GM12878 (cell line): ENCODE results near the gene ZNF662. TPM values are rescaled to one million over a fixed set of nuclear protein-coding genes. Genes with fewer than 3 reads are reported as not detected.
"Not testable (repeated sequence)": the region's sequence is repeated elsewhere in the genome, so short reads cannot be mapped to it uniquely, and the experiment has no call there.

Experiments used
- ATAC-seq: fragments of 200-7000 bp; cut with Tn5 transposase; 3 replicates; pipeline ENCODE4 v1.9.1; 2020; ENCODE audit warnings: mild to moderate bottlenecking, moderate library complexity
- BruUV-seq: library from RNA; stranded (reverse); fragments of 400-500 nt; replicated peaks from 2 replicates; lab custom pipeline; 2021; lab: Mats Ljungman, UMichigan
- CTCF ChIA-PET: fragments of 300-600 bp; sonication (Branson Sonifier 250); formaldehyde crosslinking; extraction: SDS; loops from one replicate; lab custom pipeline; 2021; ENCODE audit warnings: inconsistent platforms; lab: Yijun Ruan, JAX
- POLR2A ChIA-PET: fragments of 350-600 bp; formaldehyde crosslinking; extraction: SDS; loops from one replicate; lab custom pipeline; 2021; ENCODE audit warnings: inconsistent platforms; lab: Charles Lee
- RAD21 ChIA-PET: fragments of 300-600 bp; sonication (Branson Sonifier 250); formaldehyde crosslinking; loops from one replicate; lab custom pipeline; 2023; ENCODE audit warnings: antibody characterized with exemption; ENCODE audit not compliant: unreplicated experiment; lab: Charles Lee
- SMC1A ChIA-PET: fragments of 300-600 bp; sonication (Branson Sonifier 250); formaldehyde crosslinking; loops from one replicate; lab custom pipeline; 2023; ENCODE audit not compliant: unreplicated experiment, uncharacterized antibody; lab: Charles Lee
- DNase-seq: peaks from one replicate; pipeline ENCODE4 v3.0.0-alpha.2; 2011; ENCODE audit warnings: low read depth, low spot score
- FAIRE-seq: peaks from 3 replicates; lab custom pipeline; 2011; peaks lifted over from hg19 to GRCh38; lab: Jason Lieb, UNC
- H2AFZ ChIP-seq: 2 replicates; pipeline ENCODE4 v1.6.0; 2011; ENCODE audit warnings: low read depth, low read length, control low read depth; ENCODE audit not compliant: control insufficient read depth
- H3K27ac ChIP-seq: 2 replicates; pipeline ENCODE4 v1.5.1; 2011; ENCODE audit warnings: control low read depth; ENCODE audit not compliant: control insufficient read depth, insufficient read depth
- H3K27me3 ChIP-seq, 2 experiments: replicated peaks in 1 of 2; 2 replicates each; pipeline versions ENCODE4 v1.6.0 to v1.6.1; 2011; ENCODE audit warnings: low read length in 1 of 2; ENCODE audit not compliant: control insufficient read depth in 2 of 2, insufficient read depth in 2 of 2
- H3K36me3 ChIP-seq, 2 experiments: 2 replicates each; pipeline ENCODE4 v1.5.1; 2011; ENCODE audit warnings: low read length in 1 of 2; ENCODE audit not compliant: control insufficient read depth in 2 of 2, insufficient read depth in 2 of 2
- H3K4me1 ChIP-seq: 2 replicates; pipeline ENCODE4 v1.6.1; 2011; ENCODE audit warnings: mild to moderate bottlenecking, low read length, moderate library complexity, mixed read lengths; ENCODE audit not compliant: control insufficient read depth, insufficient read depth
- H3K4me2 ChIP-seq: 2 replicates; pipeline ENCODE4 v1.6.0; 2011; ENCODE audit warnings: control low read depth; ENCODE audit not compliant: control insufficient read depth, insufficient read depth
- H3K4me3 ChIP-seq: fragments of 200-600 bp; sonication (generic); 2 replicates; pipeline ENCODE4 v1.5.1; 2016
- H3K79me2 ChIP-seq: 2 replicates; pipeline ENCODE4 v1.6.0; 2011; ENCODE audit warnings: low read length; ENCODE audit not compliant: control insufficient read depth, insufficient read depth
- H3K9ac ChIP-seq: 2 replicates; pipeline ENCODE4 v1.8.0; 2011; ENCODE audit warnings: low read length, control low read depth, mixed read lengths; ENCODE audit not compliant: control insufficient read depth, insufficient read depth
- H3K9me3 ChIP-seq: replicated peaks from 3 replicates; pipeline ENCODE4 v1.5.1; 2011; ENCODE audit warnings: mild to moderate bottlenecking, low read length; ENCODE audit not compliant: control insufficient read depth, insufficient read depth
- H4K20me1 ChIP-seq: 2 replicates; pipeline ENCODE4 v1.6.0; 2011; ENCODE audit not compliant: control insufficient read depth, insufficient read depth
- BACH1 ChIP-seq: fragments of 450-650 bp; IDR thresholded peaks from 2 replicates; pipeline ENCODE4 v1.6.1; 2017; ENCODE audit warnings: mild to moderate bottlenecking, borderline replicate concordance
- CBFB ChIP-seq: IDR thresholded peaks from 2 replicates; pipeline ENCODE4 v1.6.1; 2016; ENCODE audit warnings: antibody characterized with exemption, low read depth
- CEBPB ChIP-seq, 2 experiments: fragments of 150-350 bp in 1 of 2; IDR thresholded peaks; 2 replicates each; pipeline ENCODE4 v1.6.1; 2012 to 2014; ENCODE audit warnings: low read depth in 2 of 2, low read length in 2 of 2, borderline replicate concordance in 1 of 2, inconsistent platforms in 1 of 2
- DPF2 ChIP-seq: fragments of 450-650 bp; IDR thresholded peaks from 2 replicates; pipeline ENCODE4 v1.6.1; 2017; ENCODE audit warnings: mild to moderate bottlenecking
- EP300 ChIP-seq, 2 experiments: fragments of 150-350 bp in 1 of 2; IDR thresholded peaks; 2 replicates each; pipeline ENCODE4 v1.6.1; 2011 to 2012; ENCODE audit warnings: low read depth in 2 of 2, low read length in 2 of 2, borderline replicate concordance in 1 of 2, improper control_type of control experiment in 1 of 2, inconsistent platforms in 1 of 2; ENCODE audit not compliant: control insufficient read depth in 1 of 2
- SIN3A ChIP-seq: IDR thresholded peaks from 2 replicates; pipeline ENCODE4 v1.6.1; 2012; ENCODE audit warnings: low read depth, low read length, improper control_type of control experiment
- SMC3 ChIP-seq: IDR thresholded peaks from 2 replicates; pipeline ENCODE4 v1.6.1; 2011; ENCODE audit warnings: low read length, improper control_type of control experiment, borderline replicate concordance
- WGBS: methylation state at CpG from one replicate; pipeline ENCODE4 v1.1.6; 2016; ENCODE audit warnings: low lambda C conversion rate; ENCODE audit not compliant: insufficient replicate concordance, insufficient coverage; ENCODE audit errors: missing lambda C conversion rate; 5-methylcytosine and 5-hydroxymethylcytosine counted together
- in situ Hi-C: fragments of 300-500 bp; cut with MboI; formaldehyde crosslinking; loops from 9 replicates; pipeline ENCODE4 v1.14.3; 2018; ENCODE audit warnings: mixed read lengths
- intact Hi-C: fragments of 100-400 bp; cut with micrococcal nuclease; formaldehyde crosslinking; loops from one replicate; pipeline ENCODE4 v1.14.2; 2022; ENCODE audit not compliant: unreplicated experiment
- polyA plus RNA-seq, 11 experiments: library from polyadenylated mRNA; depleted of rRNA in 4 of 11; unstranded in 6 of 11; stranded (reverse) in 5 of 11; fragments of >200 nt; fragmentation: Nextera tagmentation in 4 of 11; fragmentation: Illumina TruSeq in 1 of 11; extraction: Ambion mirVana in 4 of 11; extraction: Trizol in 1 of 11; gene quantifications; 1 replicate in 1 of 11; 2 replicates in 10 of 11; pipeline versions ENCODE4 v1.2.1 to v1.2.3, GENCODE V29; 2011 to 2016; ENCODE audit warnings: inconsistent platforms in 2 of 11, missing spikeins in 2 of 11, low read depth in 1 of 11
- total RNA-seq, 4 experiments: library from RNA; depleted of rRNA in 3 of 4; stranded (reverse); fragments of >200 nt in 3 of 4; fragmentation: Illumina TruSeq in 1 of 4; extraction: Trizol in 1 of 4; gene quantifications; 2 replicates each; pipeline versions ENCODE4 v1.2.1 to v1.2.3, GENCODE V29; 2013 to 2021
- TF ChIP-seq, protein P1 (sequence below): IDR thresholded peaks from 2 replicates; pipeline ENCODE4 v1.6.1; 2011; ENCODE audit warnings: low read depth, mild to moderate bottlenecking, low read length, moderate library complexity, borderline replicate concordance; ENCODE audit errors: extremely low read depth
- TF ChIP-seq, protein P2 (sequence below), 3 experiments: IDR thresholded peaks in 2 of 3; conservative IDR thresholded peaks in 1 of 3; 2 replicates each; pipeline ENCODE4 v1.5.1; 2011; ENCODE audit warnings: low read depth in 3 of 3, low read length in 3 of 3, mild to moderate bottlenecking in 3 of 3, control low read depth in 2 of 3, moderate library complexity in 2 of 3, inconsistent platforms in 1 of 3, mixed read lengths in 1 of 3; ENCODE audit not compliant: control insufficient read depth in 2 of 3, insufficient read depth in 1 of 3; ENCODE audit errors: extremely low read depth in 1 of 3

ZNF662 gene
- total and polyA plus RNA-seq, 10 of the 15 experiments (the other 5 are each of a cell fraction or from before 2014, with no cell fraction given), result not detected

DNA sequence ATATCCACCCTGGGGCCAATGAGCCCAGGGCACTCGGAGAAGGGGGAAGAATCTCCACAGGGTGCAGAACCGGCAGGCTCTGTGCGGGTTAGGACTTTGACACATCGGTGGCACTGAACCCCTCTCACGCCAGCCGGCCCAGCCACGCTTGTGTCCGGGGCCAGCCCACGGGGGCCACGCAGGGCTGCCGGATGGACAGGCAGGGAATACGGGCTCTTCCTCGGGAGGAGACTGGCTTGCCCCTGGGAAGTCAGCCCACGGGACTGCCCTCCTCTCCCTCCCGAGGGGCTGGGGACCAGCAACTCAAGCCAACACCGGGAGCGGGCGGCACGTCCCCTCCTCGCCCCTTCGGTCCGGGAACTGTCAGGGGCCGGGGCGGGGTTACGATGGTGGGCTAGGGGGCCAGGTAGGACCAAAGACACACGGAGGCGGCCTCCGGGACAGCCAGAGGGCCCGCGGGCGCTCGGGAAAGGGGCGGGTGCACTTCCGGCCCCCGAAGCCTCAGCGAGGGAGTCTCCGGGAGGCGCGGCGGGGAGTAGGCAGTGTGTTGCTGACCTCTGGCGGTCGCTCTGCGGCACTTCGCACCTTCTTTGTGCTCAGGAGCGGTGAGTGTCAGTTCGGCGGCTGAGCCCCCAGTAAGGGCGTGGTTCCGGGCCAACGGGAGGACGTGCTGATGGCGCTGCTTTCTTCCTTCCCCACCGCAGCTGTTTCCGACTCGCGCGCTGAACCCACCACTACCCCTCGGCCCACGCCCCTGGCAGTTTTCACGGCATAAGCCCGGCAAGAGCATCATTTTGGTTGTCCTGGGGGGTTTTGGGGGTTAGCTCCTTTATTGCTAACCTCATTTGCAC is 25.1 kb upstream of the ZNF662 start (continued):
- TF ChIP-seq, protein P1, sequence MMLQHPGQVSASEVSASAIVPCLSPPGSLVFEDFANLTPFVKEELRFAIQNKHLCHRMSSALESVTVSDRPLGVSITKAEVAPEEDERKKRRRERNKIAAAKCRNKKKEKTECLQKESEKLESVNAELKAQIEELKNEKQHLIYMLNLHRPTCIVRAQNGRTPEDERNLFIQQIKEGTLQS, result no peak
- peak; percentile 88 for TF ChIP-seq SMC3
- TF ChIP-seq, protein P2, sequence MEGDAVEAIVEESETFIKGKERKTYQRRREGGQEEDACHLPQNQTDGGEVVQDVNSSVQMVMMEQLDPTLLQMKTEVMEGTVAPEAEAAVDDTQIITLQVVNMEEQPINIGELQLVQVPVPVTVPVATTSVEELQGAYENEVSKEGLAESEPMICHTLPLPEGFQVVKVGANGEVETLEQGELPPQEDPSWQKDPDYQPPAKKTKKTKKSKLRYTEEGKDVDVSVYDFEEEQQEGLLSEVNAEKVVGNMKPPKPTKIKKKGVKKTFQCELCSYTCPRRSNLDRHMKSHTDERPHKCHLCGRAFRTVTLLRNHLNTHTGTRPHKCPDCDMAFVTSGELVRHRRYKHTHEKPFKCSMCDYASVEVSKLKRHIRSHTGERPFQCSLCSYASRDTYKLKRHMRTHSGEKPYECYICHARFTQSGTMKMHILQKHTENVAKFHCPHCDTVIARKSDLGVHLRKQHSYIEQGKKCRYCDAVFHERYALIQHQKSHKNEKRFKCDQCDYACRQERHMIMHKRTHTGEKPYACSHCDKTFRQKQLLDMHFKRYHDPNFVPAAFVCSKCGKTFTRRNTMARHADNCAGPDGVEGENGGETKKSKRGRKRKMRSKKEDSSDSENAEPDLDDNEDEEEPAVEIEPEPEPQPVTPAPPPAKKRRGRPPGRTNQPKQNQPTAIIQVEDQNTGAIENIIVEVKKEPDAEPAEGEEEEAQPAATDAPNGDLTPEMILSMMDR (IDR thresholded peaks at IDR 0.05 in 2 of 3, conservative IDR thresholded peaks at IDR 0.05 in 1 of 3; ENCODE audit: control insufficient read depth in 2 of 3, extremely low read depth in 1 of 3, insufficient read depth in 1 of 3, low read depth in 3 of 3, low read length in 3 of 3), result peak; percentile 79 to 98 (median 95)
- TF ChIP-seq BACH1, result no peak
- no peak for TF ChIP-seq EP300 (IDR thresholded peaks at IDR 0.05; ENCODE audit: borderline replicate concordance in 1 of 2, control insufficient read depth in 1 of 2, low read depth in 2 of 2, low read length in 2 of 2)
- TF ChIP-seq DPF2, result no peak
- TF ChIP-seq CBFB, result no peak
- no peak for TF ChIP-seq SIN3A
- TF ChIP-seq CEBPB (IDR thresholded peaks at IDR 0.05; ENCODE audit: borderline replicate concordance in 1 of 2, low read depth in 2 of 2, low read length in 2 of 2), result no peak

DNA sequence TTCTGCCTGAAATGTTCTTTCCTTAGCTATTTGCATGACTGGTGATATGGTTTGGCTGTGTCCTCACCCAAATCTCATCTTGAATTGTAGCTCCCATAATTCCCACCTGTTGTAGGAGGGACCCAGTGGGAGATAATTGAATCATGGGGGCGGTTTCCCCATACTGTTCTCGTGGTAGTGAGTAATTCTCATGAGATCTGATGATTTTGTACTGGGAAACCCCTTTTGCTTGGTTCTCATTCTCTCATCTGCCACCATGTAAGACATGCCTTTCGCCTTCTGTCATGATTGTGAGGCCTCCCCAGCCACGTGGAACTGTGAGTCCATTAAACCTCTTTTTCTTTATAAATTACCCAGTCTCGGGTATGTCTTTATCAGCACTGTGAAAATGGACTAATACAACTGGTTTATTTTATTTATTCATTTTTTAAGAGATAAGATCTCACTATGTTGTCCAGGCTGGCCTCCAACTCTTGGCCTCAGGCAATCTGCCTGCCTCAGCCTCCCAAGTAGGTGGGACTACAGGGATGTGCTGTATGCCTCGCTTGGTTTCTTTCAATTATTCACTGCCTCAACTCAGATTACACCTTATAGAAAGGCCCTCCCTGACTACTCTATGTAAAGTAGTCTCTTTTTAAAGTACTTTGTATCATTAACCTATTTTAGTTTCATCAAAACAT is 22.6 kb upstream of the ZNF662 start:
- DNase-seq, H3K4me1 ChIP-seq, H3K4me2 ChIP-seq, H4K20me1 ChIP-seq, H3K9me3 ChIP-seq, RAD21 ChIA-PET, POLR2A ChIA-PET, H2AFZ ChIP-seq, H3K4me3 ChIP-seq, ATAC-seq, H3K79me2 ChIP-seq, FAIRE-seq, in situ Hi-C loops, intact Hi-C loops, H3K36me3 ChIP-seq, BruUV-seq, H3K27me3 ChIP-seq, H3K27ac ChIP-seq, H3K9ac ChIP-seq: not testable (repeated sequence)
- CTCF ChIA-PET, result interaction anchor here (2.5 to 3.6 kb wide), 4 partner anchors 13 to 104 kb away, joined by 16 to 35 read pairs (median 27); no protein-coding TSS in a partner anchor
- 12% methylated on average over 6 of the region's 6 CpGs for whole genome bisulfite sequencing
- SMC1A ChIA-PET, result interaction anchor here (1.1 kb wide), 2 partner anchors 10 to 104 kb away, joined by 3 to 4 read pairs; no protein-coding TSS in a partner anchor
